NCI-H2081 treated with DMSO at 0.1 percent for 48 hours (cell line): Measurements from ENCODE around the gene APIP.
A peak's percentile ranks its signal among the peaks of the same experiment; 100 is the strongest.
"Not testable (repeated sequence)": the region's sequence is repeated elsewhere in the genome, so short reads cannot be mapped to it uniquely, and the experiment has no call there.

Experiments
- DNase-seq: peaks from one replicate; lab custom pipeline; 2025; lab: John Stamatoyannopoulos, UW

Gene APIP

GRCh38 chr11:34926101-34926830 lies 10.1 kb upstream of the APIP start:
- DNase-seq, result peak; percentile 12

DNA sequence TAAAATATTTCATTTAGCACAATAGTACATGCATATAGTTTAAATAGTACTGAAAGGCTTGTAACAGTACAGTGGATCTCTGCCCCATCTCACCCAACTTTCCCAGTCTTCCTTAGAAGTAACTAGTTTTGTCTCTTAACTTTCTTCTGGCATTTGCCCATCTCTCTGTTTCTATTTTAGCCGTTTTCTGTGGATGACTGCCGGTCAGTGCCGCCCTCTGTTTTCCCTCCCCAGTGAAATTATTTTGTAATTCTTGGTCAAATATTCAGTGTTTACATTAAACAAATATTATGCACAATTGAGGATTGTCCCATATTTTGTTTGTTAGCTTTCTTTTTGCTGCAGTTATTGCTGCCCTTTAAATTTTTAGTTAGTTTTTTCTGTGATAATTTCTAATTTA lies 8.5 kb upstream of the APIP start:
- DNase-seq, result no peak

DNA sequence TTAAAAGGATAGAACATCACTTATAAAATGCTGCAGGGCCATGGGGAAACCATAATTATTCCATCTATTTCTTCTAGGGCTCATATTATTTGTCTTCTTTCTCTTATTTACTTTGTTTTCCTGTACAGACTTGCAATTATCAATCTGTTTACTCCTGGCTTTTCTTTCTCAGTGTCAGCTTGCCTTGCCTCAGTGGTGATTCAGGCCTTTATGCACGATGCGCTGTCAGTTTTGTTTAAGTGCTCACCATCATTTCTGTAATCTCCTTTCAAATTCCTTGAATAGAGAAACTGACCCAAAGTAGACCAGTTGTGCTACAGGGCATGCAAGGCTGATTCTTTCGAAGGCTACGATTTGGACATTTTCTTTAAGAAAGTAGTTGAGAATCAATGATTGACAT lies 5.0 kb upstream of the APIP start:
- no peak for DNase-seq

- DNase-seq, result no peak
Observed at GRCh38 chr11:34916843-34917770, 928 bp upstream of the APIP start.

GRCh38 chr11:34915136-34916014 lies 804 bp downstream of the APIP start:
- DNase-seq, result no peak

GRCh38 chr11:34913556-34913955 lies 2.6 kb downstream of the APIP start:
- DNase-seq, result not testable (repeated sequence)

- no peak for DNase-seq
Observed at GRCh38 chr11:34911676-34912075, 4.5 kb downstream of the APIP start.

DNA sequence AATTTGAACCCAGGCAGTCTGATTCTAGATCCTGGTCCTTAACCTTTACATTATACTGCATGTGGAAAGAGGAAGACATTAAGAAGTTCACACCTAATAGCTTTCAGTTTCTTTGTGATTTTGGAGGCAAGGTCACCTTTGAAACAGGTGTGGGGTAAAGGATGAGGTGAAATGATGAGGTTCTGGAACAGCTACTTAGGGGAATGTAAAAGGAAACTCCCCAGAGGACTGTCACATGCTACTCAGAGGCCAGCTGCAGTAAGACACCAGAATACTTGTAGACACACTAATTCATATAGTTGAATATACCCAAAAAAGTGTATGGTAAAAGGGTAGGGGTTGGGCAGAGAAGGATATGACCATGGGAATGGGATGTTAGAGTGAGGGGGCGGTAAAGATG lies 5.4 kb downstream of the APIP start:
- DNase-seq, result no peak

GRCh38 chr11:34909955-34910354 lies 6.2 kb downstream of the APIP start:
- no peak for DNase-seq

GRCh38 chr11:34909415-34909814 lies 6.8 kb downstream of the APIP start:
- no peak for DNase-seq

- DNase-seq, result no peak
Observed at GRCh38 chr11:34907934-34908593, 8.1 kb downstream of the APIP start.

DNA sequence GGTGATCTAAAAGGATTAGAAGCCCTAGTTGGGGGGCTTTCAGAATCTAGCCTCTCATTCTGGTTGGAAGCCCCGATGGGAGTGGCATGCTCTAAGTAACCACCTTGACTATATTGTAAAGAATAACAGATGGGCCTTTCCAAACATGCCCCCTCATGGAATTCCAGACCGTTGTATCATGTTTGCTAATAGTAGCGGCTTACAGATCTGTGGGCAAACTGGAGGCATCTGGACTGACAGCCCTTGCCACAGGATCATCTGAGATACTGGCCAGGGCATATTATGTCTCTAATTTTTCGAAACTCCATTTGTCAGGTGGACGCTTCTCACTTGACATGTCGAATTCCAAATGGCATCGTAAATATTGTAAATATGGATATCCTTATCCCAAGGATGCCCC lies 10.5 kb downstream of the APIP start:
- no peak for DNase-seq

- DNase-seq, result no peak
Observed at GRCh38 chr11:34904421-34904955, 11.7 kb downstream of the APIP start.

- no peak for DNase-seq
Observed at GRCh38 chr11:34899633-34900016, 16.6 kb downstream of the APIP start.

DNA sequence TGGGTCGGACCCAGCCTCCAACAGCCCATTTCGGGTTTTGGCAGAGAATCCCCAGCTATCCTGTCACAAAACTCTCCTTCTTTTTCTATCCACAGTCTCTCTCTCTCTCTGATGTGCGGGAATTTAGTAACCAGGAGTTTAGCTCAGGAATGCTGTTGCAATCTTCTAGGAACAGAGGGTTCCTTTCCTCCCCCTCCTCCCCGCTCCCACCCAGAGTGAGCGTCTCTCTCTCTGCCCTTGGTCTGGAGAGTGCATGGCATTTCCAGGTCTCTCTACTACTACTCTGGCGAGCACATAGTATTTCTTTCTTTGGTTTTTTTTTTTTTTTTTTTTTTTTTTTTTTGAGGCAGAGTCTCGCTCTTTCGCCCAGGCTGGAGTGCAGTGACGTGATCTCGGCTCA lies 17.7 kb downstream of the APIP start:
- DNase-seq, result no peak

DNA sequence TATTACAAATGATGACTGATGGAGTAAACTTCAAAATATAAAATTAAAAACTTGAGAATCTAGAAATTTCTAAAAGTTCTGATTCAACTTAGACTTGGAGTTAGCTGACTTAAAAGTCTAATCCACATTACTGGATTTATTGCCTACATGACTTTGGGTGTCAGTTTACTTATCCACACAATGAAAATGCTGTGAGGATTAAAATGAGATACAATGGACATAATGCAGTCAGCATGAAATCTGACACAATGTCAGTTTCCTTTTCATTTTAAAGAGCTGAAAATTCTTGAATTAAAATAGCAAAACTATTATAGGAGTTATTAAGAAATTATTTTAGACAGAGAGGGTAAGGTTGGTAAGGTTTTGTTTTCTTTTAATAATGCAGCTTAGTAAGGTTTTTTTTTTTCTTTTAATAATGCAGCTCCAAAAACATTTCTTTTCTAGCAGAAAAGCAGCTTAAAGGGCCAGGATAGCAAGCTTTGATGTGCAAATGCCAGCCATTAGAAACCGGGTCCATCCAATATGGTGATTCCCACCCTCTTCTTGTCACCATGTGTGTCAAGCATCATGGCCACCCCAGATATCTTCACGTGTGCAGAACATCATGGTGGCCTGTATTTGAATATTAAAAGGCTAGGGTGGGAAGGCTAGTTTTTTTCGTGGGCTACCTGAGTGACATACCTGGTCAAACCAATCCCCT lies 18.9 kb downstream of the APIP start:
- DNase-seq, result no peak

DNA sequence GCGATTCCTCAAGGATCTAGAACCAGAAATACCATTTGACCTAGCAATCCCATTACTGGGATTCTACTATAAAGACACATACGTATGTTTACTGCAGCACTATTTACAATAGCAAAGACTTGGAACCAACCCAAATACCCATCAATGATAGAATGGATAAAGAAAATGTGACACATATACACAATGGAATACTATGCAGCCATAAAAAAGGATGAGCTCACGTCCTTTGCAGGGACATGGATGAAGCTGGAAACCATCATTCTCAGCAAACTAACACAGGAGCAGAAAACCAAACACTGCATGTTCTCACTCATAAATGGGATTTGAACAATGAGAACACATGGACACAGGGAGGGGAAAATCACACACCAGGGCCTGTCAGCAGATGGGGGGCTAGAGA lies 20.0 kb downstream of the APIP start:
- not testable (repeated sequence) for DNase-seq

DNA sequence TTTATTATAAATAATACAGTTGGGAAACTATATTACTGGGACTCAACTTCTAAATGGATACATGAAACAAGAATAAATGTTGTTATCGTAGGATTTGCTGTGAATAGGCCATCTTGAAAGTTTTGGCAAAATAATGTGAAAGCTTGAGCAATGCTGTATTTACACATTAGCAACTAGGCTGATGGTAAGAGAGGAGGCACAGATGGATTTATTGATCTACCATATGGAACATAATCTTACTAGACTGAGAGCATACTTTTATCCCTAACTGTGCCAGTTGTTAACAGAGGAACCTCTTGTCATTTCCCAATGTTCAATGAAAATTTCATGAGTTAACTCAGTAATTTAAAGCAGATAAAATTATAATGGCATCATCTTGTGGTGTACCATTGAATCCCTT lies 22.8 kb downstream of the APIP start:
- no peak for DNase-seq

DNA sequence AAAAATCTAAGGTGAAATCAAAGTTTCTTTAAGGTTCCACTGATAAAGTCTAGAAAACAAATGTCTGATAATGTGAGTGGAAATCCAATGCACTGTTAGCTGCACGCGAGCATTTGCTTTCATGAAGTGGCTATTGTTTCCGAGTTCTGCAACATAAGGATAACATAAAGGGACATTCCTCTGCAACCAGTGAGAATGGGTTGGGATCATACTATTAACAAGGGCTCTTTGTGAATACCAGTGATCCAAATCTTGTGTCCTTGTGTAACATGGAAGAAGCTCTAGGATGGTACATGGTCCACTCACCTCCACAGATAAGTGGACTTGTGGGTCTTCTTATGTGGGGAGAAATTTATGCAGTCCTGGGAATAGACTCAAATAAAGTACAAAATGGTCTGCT lies 24.6 kb downstream of the APIP start:
- DNase-seq, result no peak

DNA sequence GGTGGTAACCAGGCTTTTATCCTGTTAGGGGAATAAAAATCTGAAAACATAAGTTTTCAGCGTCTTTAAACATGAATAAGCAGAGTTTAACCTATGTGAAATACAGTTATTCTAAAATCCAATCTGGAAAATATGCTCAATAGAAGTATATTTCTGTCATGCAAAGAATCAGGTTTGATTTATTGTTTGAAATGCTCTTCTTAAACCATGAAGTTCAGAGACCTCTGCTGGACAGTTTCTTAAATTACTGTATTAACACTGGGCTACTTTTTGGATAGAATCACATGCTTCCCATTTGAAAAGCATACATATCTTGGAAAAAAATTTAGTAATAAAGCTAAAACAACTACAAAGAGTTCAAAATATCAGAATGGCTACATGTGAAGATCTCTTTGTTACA lies 25.4 kb downstream of the APIP start:
- peak; percentile 1 for DNase-seq

DNA sequence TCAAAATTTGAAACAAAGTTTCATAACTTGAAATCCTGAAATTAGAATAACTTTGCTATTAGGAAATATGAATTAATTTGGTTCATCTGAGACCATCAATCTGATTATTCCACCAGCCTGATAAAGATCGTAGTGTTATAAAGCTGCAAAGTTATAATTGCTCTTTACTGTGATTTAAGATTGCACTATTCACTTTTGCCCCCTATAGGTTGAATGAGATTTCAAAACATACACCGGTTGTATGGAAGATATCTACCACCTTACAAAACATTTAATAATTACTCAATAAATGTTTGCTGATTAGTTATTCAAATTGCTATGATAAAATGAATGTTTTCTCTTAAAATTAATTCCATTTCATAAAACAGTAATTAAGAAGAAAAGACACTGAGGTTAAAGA lies 26.1 kb downstream of the APIP start:
- DNase-seq, result no peak
